Psoas muscle (tissue), 8 donors: ENCODE data around the gene PPP1R37. TPM values are rescaled to one million over a fixed set of nuclear protein-coding genes. Genes with fewer than 3 reads are reported as not detected.

Experiments used
- ATAC-seq, 4 donors: fragments of 200-7000 bp; cut with Tn5 transposase; one replicate each; pipeline ENCODE4 v1.9.1; 2020; ENCODE audit warnings: moderate library complexity in 3 of 4, mild to moderate bottlenecking in 2 of 4
- DNase-seq, 2 donors: peaks; one replicate each; pipeline ENCODE4 v3.0.0-alpha.2; 2020
- H3K27ac ChIP-seq: fragments of 200-600 bp; one replicate; pipeline ENCODE4 v1.8.0; 2022
- H3K27me3 ChIP-seq, 3 donors: fragments of 200-600 bp in 1 of 3; one replicate each; pipeline versions ENCODE4 v1.6.1 to v1.8.0; 2013 to 2022; ENCODE audit warnings: low read length in 2 of 3, mild to moderate bottlenecking in 2 of 3, moderate library complexity in 1 of 3; ENCODE audit not compliant: insufficient read depth in 3 of 3
- H3K36me3 ChIP-seq, 2 donors: fragments of 200-600 bp in 1 of 2; one replicate each; pipeline versions ENCODE4 v1.6.1 to v1.8.0; 2013 to 2022; ENCODE audit warnings: low read depth in 1 of 2, mild to moderate bottlenecking in 1 of 2, moderate library complexity in 1 of 2; ENCODE audit not compliant: insufficient read depth in 1 of 2
- H3K4me1 ChIP-seq: fragments of 200-600 bp; one replicate; pipeline ENCODE4 v1.8.0; 2022
- H3K4me3 ChIP-seq: fragments of 200-600 bp; one replicate; pipeline ENCODE4 v1.8.0; 2022; ENCODE audit warnings: mild to moderate bottlenecking
- H3K9me3 ChIP-seq: fragments of 200-600 bp; one replicate; pipeline ENCODE4 v1.8.0; 2022
- whole genome bisulfite sequencing, 3 donors: extraction: QIAGEN DNeasy Blood & Tissue Kit; methylation state at CpG; one replicate each; pipeline versions ENCODE4 v1.1.6 to v1.1.7; 2013; 5-methylcytosine and 5-hydroxymethylcytosine counted together
- intact Hi-C, 2 donors: fragments of 100-400 bp; cut with DNase I; formaldehyde crosslinking; loops; one replicate each; pipeline versions ENCODE4 v1.11.0 to v1.14.2; 2022
- polyA plus RNA-seq, 3 donors: library from polyadenylated mRNA; stranded (reverse); fragments of 200-250 nt; gene quantifications; one replicate each; pipeline ENCODE4 v1.2.3, GENCODE V29; 2013
- total RNA-seq, 4 donors: library from RNA; stranded (reverse); fragmentation: NEBNext Ultra II Directional in 2 of 4; extraction: Animal tissue kit (Norgen Biotek cat#: 25700) in 2 of 4; gene quantifications; one replicate each; pipeline versions ENCODE4 v1.2.1 to v1.2.4, GENCODE V29; 2021 to 2023
- TF ChIP-seq, protein P1 (sequence below): fragments of 200-600 bp; IDR thresholded peaks from one replicate; pipeline ENCODE4 v1.8.0; 2022; ENCODE audit warnings: antibody characterized with exemption
- donor health status: healthy with polysubstance abuse.
- donor health status: DM: no; HTN: no; CAD: no; lungs with moderate emphysema.
- donor health status: Bipolar disorder and iron deficiency.
- donor health status: healthy.
- donor health status: DM: yes; HTN: yes; CAD: no.
- donor health status: DM: no; HTN: no; CAD: no.
- donor health status: DM: no; HTN: no; CAD: no.
- donor health status: DM: yes; HTN: yes; CAD: no.

Gene PPP1R37
- total and polyA plus RNA-seq, 7 donors = 25.5 to 39.5 (median 29.3) TPM

DNA sequence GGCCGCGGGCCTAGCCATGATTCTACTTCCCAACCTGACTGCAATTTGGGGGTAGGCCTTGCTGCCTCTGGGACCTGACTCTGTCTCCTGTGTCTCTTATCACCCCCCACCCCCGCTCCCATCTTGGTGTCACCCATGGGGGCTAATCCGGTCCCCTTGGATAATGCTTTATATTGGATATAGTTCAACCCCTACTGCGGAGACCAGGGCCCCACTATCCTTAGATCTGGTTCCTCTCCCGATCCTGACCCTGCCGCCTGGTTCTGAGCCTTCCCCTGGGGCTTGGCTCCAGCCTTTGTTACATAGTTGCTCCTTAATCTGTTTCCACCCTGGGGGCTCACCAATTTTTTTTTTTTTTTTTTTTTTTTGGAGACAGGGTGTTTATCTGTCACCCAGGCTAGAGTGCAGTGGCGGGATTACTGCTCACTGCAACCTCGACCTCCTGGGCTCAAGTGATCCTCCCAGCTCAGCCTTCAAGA lies 87.0 kb downstream of the PPP1R37 start:
- intact Hi-C loops = loop anchor here in 1 of 2 donors (10.0 kb wide), 1 partner anchor 155 kb away; no protein-coding TSS in a partner anchor
- WGBS, 3 donors = 51 to 64% (median 52%) methylated on average over 7 to 9 of the region's 9 CpGs
- TF ChIP-seq, protein P1, sequence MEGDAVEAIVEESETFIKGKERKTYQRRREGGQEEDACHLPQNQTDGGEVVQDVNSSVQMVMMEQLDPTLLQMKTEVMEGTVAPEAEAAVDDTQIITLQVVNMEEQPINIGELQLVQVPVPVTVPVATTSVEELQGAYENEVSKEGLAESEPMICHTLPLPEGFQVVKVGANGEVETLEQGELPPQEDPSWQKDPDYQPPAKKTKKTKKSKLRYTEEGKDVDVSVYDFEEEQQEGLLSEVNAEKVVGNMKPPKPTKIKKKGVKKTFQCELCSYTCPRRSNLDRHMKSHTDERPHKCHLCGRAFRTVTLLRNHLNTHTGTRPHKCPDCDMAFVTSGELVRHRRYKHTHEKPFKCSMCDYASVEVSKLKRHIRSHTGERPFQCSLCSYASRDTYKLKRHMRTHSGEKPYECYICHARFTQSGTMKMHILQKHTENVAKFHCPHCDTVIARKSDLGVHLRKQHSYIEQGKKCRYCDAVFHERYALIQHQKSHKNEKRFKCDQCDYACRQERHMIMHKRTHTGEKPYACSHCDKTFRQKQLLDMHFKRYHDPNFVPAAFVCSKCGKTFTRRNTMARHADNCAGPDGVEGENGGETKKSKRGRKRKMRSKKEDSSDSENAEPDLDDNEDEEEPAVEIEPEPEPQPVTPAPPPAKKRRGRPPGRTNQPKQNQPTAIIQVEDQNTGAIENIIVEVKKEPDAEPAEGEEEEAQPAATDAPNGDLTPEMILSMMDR = no peak
- H3K27ac ChIP-seq = peak overlapping the region; percentile 96
- ATAC-seq (no peak), DNase-seq (no peak)
- no peaks in the 10 kb centered on the region for H3K27me3 ChIP-seq
- peak overlapping the region; percentile 77 for H3K4me3 ChIP-seq
- H3K9me3 ChIP-seq = no peaks in the 10 kb centered on the region
- peaks cover 12% of the 10 kb centered on the region for H3K4me1 ChIP-seq
- no peaks in the 10 kb centered on the region for H3K36me3 ChIP-seq

DNA sequence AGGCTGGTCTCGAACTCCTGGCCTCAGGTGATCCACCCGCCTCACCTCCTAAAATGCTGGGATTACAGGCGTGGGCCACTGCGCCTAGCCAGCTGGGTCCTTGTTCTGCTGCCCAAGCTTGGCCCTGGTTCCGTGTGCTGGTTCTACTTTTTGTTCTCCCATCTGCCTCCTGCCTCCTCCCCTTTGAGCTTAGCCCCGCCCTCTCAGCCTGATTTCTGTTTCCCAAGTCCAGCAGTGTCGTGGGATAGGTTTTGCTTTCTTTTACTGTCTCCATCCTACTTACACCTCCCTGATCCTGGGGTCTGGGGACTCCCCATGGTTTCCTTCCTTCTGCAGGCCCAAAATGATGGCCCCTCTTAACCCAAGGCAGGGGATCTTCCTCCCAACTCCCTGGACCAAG lies 88.0 kb downstream of the PPP1R37 start:
- Histone ChIP-seq H3K4me3 (no peak overlapping the region), H3K4me1 (peaks cover 12% of the 10 kb centered on the region), H3K27me3 (no peaks in the 10 kb centered on the region), H3K9me3 (no peaks in the 10 kb centered on the region), H3K36me3 (no peaks in the 10 kb centered on the region), H3K27ac (no peak overlapping the region)
- TF ChIP-seq, protein P1 = no peak
- DNase-seq (no peak), ATAC-seq (no peak)
- intact Hi-C loops = loop anchor here in 1 of 2 donors (10.0 kb wide), 1 partner anchor 154 kb away; no protein-coding TSS in a partner anchor
- WGBS, 3 donors = 77 to 88% (median 79%) methylated on average over 7 of the region's 7 CpGs

DNA sequence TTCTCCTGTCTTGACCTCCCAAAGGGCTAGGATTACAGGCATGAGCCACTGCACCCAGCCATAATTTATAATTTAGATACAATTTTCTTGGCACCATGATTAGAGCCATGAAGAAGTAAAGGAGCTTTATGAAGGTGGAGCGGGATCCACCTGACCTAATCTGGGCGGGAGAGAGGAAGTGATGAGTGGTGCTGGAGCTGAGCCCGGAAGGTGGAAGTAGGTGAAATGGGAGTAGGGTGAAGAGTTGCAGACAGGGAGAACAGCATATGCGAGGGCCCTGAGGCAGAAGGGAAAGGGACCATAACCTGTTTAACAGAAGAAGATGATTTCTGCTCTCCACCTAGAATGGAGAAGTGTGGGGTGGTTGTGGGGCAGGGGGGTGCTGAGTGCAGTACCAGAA lies 89.8 kb downstream of the PPP1R37 start:
- Histone ChIP-seq H3K27me3 (no peaks in the 10 kb centered on the region), H3K9me3 (no peaks in the 10 kb centered on the region), H3K4me3 (no peak overlapping the region), H3K27ac (no peak overlapping the region), H3K36me3 (no peaks in the 10 kb centered on the region), H3K4me1 (peaks cover 7% of the 10 kb centered on the region)
- DNase-seq (no peak), ATAC-seq (no peak)
- intact Hi-C loops = loop anchor here in 1 of 2 donors (10.0 kb wide), 1 partner anchor 152 kb away; no protein-coding TSS in a partner anchor
- WGBS, 3 donors = 85 to 91% (median 88%) methylated on average over 4 of the region's 4 CpGs
- TF ChIP-seq, protein P1 = no peak

DNA sequence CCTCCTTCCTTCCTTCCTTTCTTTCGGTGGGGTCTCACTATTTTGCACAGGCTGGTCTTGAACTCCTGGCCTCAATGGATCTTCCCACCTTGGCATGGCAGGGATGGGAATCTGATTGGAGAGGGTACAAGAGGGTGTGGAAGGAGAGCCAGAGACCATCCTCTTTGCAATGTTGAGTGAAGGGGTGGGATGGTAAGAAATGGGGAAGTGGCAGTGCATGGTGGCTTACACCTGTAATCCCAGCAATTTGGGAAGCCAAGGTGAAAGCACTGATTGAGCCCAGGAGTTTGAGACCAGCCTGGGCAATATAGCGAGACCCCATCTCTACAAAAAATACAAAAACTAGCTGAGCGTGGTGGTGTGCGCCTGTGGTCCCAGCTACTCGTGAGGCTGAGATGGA lies 91.1 kb downstream of the PPP1R37 start:
- Histone ChIP-seq H3K4me1 (peaks cover 7% of the 10 kb centered on the region), H3K9me3 (no peaks in the 10 kb centered on the region), H3K36me3 (no peaks in the 10 kb centered on the region), H3K27ac (no peak overlapping the region), H3K4me3 (no peak overlapping the region), H3K27me3 (no peaks in the 10 kb centered on the region)
- WGBS, 3 donors = 92 to 97% (median 95%) methylated on average over 5 of the region's 5 CpGs
- TF ChIP-seq, protein P1 = no peak
- ATAC-seq (no peak), DNase-seq (no peak)
- intact Hi-C loops = loop anchor here in 1 of 2 donors (10.0 kb wide), 1 partner anchor 151 kb away; no protein-coding TSS in a partner anchor
